Measurements from ENCODE around the gene SRC.

DNA sequence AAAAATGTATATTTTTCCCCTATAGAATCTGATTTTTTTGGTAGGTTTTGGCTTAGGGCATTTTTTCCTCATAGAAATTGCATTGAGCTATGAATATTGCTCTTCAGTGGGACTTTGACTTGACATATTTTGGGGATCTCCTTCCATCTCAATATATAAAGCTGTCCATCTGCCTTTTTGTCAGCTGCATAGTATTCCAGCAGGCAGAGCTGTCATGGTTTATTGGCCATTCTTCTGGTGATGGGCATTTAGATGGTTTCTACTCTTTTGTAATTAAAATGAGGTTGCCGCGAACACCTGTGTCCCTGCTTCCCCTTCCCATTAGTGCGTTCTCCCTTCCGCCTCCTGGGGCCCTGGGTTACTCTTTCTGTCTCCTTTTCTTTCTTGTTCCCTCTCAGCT is 95.1 kb downstream of the SRC start:
- TF ChIP-seq, protein P1, sequence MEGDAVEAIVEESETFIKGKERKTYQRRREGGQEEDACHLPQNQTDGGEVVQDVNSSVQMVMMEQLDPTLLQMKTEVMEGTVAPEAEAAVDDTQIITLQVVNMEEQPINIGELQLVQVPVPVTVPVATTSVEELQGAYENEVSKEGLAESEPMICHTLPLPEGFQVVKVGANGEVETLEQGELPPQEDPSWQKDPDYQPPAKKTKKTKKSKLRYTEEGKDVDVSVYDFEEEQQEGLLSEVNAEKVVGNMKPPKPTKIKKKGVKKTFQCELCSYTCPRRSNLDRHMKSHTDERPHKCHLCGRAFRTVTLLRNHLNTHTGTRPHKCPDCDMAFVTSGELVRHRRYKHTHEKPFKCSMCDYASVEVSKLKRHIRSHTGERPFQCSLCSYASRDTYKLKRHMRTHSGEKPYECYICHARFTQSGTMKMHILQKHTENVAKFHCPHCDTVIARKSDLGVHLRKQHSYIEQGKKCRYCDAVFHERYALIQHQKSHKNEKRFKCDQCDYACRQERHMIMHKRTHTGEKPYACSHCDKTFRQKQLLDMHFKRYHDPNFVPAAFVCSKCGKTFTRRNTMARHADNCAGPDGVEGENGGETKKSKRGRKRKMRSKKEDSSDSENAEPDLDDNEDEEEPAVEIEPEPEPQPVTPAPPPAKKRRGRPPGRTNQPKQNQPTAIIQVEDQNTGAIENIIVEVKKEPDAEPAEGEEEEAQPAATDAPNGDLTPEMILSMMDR (conservative IDR thresholded peaks at IDR 0.05; ENCODE audit: low read depth, low read length) = no peak
- TF ChIP-seq EZH2 (IDR thresholded peaks at IDR 0.05; ENCODE audit: low read length, unreplicated experiment) (no peak), EZH2phosphoT487 (IDR thresholded peaks at IDR 0.05; ENCODE audit: borderline replicate concordance, low read length) (no peak)

Measured in PC-3 (cell line).